NT2/D1 (cell line): ENCODE measurements around the gene TRAF3IP1.

Experiments
- DNase-seq: peaks from one replicate; pipeline ENCODE4 v3.0.0-alpha.2; 2011; ENCODE audit warnings: low read depth, low spot score
- H3K27me3 ChIP-seq: 2 replicates; pipeline ENCODE4 v1.6.0; 2011; ENCODE audit warnings: mild to moderate bottlenecking; ENCODE audit not compliant: insufficient read length, insufficient read depth
- H3K36me3 ChIP-seq: 2 replicates; pipeline ENCODE4 v1.6.1; 2011; ENCODE audit warnings: mild to moderate bottlenecking, low read length, mixed read lengths; ENCODE audit not compliant: insufficient read depth, insufficient read length
- H3K4me1 ChIP-seq: 2 replicates; pipeline ENCODE4 v1.5.1; 2011; ENCODE audit not compliant: insufficient read depth, insufficient read length
- H3K4me3 ChIP-seq: 2 replicates; pipeline ENCODE4 v1.5.1; 2011; ENCODE audit warnings: low read depth; ENCODE audit not compliant: insufficient read length
- H3K9ac ChIP-seq: 2 replicates; pipeline ENCODE4 v1.6.0; 2011; ENCODE audit warnings: low read depth; ENCODE audit not compliant: insufficient read length
- H3K9me3 ChIP-seq: 2 replicates; pipeline ENCODE4 v1.5.1; 2011; ENCODE audit warnings: mild to moderate bottlenecking, low read length; ENCODE audit not compliant: insufficient read depth
- SUZ12 ChIP-seq: IDR thresholded peaks from 2 replicates; pipeline ENCODE4 v1.6.1; 2011; ENCODE audit not compliant: insufficient read length, insufficient read depth; ENCODE audit errors: extremely low read depth
- YY1 ChIP-seq: IDR thresholded peaks from 2 replicates; pipeline ENCODE4 v1.6.1; 2011; ENCODE audit not compliant: insufficient read length, insufficient read depth
- ZNF274 ChIP-seq: IDR thresholded peaks from 2 replicates; pipeline ENCODE4 v1.6.1; 2011; ENCODE audit warnings: mild to moderate bottlenecking, low read depth, low read length

TRAF3IP1 gene

GRCh38 chr2:238408615-238409340 is 88.5 kb downstream of the TRAF3IP1 start:
- DNase-seq = no peak
- peaks cover 15% of the 10 kb centered on the region for H3K4me1 ChIP-seq
- TF ChIP-seq ZNF274 = no peak
- H3K9me3 ChIP-seq = no peaks in the 10 kb centered on the region
- peaks cover 2% of the 10 kb centered on the region for H3K36me3 ChIP-seq
- no peak overlapping the region for H3K4me3 ChIP-seq
- H3K9ac ChIP-seq = no peak overlapping the region
- H3K27me3 ChIP-seq = no peaks in the 10 kb centered on the region

- Histone ChIP-seq H3K27me3 (no peaks in the 10 kb centered on the region), H3K9me3 (no peaks in the 10 kb centered on the region), H3K9ac (no peak overlapping the region), H3K36me3 (peaks cover 2% of the 10 kb centered on the region), H3K4me3 (no peak overlapping the region), H3K4me1 (peaks cover 10% of the 10 kb centered on the region)
- TF ChIP-seq YY1 (no peak), SUZ12 (no peak), ZNF274 (no peak)
- no peak for DNase-seq
These were observed 89.3 kb downstream of the TRAF3IP1 start for GRCh38 chr2:238409341-238410199.

GRCh38 chr2:238412067-238412767 is 91.9 kb downstream of the TRAF3IP1 start:
- Histone ChIP-seq H3K36me3 (peaks cover 2% of the 10 kb centered on the region), H3K9ac (no peak overlapping the region), H3K27me3 (no peaks in the 10 kb centered on the region), H3K9me3 (peaks cover 14% of the 10 kb centered on the region; the same call in 1 of the 2 replicates), H3K4me1 (peaks cover 4% of the 10 kb centered on the region), H3K4me3 (no peak overlapping the region)
- TF ChIP-seq SUZ12 (no peak), YY1 (no peak), ZNF274 (no peak)
- no peak for DNase-seq

- no peak overlapping the region for H3K4me3 ChIP-seq
- TF ChIP-seq SUZ12 (no peak), ZNF274 (no peak), YY1 (no peak)
- peaks cover 4% of the 10 kb centered on the region for H3K4me1 ChIP-seq
- H3K27me3 ChIP-seq = no peaks in the 10 kb centered on the region
- no peak for DNase-seq
- no peak overlapping the region for H3K9ac ChIP-seq
- peaks cover 14% of the 10 kb centered on the region; the same call in 1 of the 2 replicates for H3K9me3 ChIP-seq
- no peaks in the 10 kb centered on the region for H3K36me3 ChIP-seq
These were observed 93.0 kb downstream of the TRAF3IP1 start for GRCh38 chr2:238413368-238413767.

GRCh38 chr2:238415036-238415764 is 94.9 kb downstream of the TRAF3IP1 start:
- no peaks in the 10 kb centered on the region for H3K36me3 ChIP-seq
- H3K9me3 ChIP-seq = peaks cover 14% of the 10 kb centered on the region; the same call in 1 of the 2 replicates
- peaks cover 4% of the 10 kb centered on the region for H3K4me1 ChIP-seq
- H3K4me3 ChIP-seq = no peak overlapping the region
- no peaks in the 10 kb centered on the region for H3K27me3 ChIP-seq
- no peak for TF ChIP-seq SUZ12
- no peak for TF ChIP-seq YY1
- TF ChIP-seq ZNF274 = no peak
- DNase-seq = no peak
- H3K9ac ChIP-seq = no peak overlapping the region

GRCh38 chr2:238415893-238416292 is 95.6 kb downstream of the TRAF3IP1 start:
- H3K4me3 ChIP-seq = no peak overlapping the region
- H3K4me1 ChIP-seq = peaks cover 4% of the 10 kb centered on the region
- no peak for DNase-seq
- H3K36me3 ChIP-seq = no peaks in the 10 kb centered on the region
- H3K9me3 ChIP-seq = peaks cover 14% of the 10 kb centered on the region; the same call in 1 of the 2 replicates
- no peak overlapping the region for H3K9ac ChIP-seq
- TF ChIP-seq YY1 = no peak
- TF ChIP-seq SUZ12 = no peak
- TF ChIP-seq ZNF274 = no peak
- no peaks in the 10 kb centered on the region for H3K27me3 ChIP-seq
